C1 segment of cervical spinal cord (tissue), 14 donors: ENCODE results near the gene CA4.
"Not testable (repeated sequence)": the region's sequence is repeated elsewhere in the genome, so short reads cannot be mapped to it uniquely, and the experiment has no call there.

Experiments used
- DNase-seq, 14 donors: peaks; one replicate each; lab custom pipeline; 2025; lab: John Stamatoyannopoulos, UW

The CA4 gene

GRCh38 chr17:60149691-60150582 lies at the start of gene CA4:
CA4 (plus strand) TSS chr17:60149973; CDS start chr17:60150035, 62 bp downstream.
- DNase-seq = no peak

- DNase-seq = not testable (repeated sequence)
These were observed 49.2 kb upstream of the CA4 start for GRCh38 chr17:60100577-60100976.

- DNase-seq = not testable (repeated sequence)
These were observed 47.6 kb upstream of the CA4 start for GRCh38 chr17:60102015-60102631.

DNA sequence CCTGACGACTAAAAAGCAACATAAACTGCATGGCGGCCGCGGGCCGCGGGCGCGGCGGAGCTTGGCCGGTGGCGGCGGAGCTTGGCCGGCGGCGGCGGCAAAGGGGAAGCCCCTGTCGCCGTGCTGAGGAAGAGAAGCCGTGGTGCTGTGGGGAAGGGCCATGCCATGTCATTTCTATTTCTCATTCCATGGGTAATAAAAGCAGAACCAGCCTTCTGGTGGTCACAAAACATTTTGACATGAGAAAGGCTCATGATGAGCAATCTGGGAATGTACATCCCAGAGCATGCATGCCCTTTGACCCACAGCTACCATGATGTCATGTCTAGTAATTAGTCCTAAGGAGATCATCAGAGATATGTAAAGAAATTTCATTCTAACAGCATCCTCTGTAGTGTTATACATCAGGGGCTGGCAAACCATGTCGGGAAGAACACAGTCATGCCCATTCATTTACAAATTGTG lies 47.1 kb upstream of the CA4 start:
- peak in 5 of 14 donors; percentile 19 to 59 (median 39) for DNase-seq

GRCh38 chr17:60103957-60104356 lies 45.8 kb upstream of the CA4 start:
- DNase-seq = no peak

DNA sequence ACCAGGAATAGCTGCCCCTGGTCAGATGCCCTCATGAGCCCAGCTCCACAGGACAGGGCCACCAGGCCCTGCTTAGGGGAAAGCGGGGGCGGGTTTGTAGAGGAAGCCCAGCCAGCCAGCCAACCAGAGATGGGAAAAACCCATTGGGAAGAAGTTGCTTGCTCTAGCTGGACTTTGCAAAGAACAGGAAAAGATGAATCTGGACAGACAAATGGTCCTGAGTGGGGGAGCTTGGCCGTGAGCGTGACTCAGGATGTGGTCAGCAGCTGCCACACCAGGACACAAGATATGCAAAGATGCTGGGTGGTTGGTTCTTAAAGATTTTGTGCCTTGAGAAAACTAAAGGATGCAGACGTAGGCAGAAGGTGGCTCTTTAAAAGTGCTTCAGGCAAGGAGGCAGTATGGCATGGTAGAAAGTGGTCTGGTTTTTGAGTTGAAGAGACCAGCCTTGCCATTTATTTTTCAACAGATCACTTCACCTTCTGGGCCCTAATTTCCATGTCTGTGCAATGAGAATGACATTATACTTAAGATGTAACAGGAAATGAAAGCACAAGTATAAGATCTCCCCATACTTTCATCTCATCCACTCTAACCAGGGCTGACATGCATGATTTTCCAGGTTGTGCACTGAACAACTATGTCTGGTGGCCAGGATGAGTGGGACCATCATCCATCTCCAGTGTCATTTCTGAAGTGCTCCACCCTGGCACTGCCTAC lies 43.3 kb upstream of the CA4 start:
- no peak for DNase-seq

GRCh38 chr17:60107526-60108257 lies 42.1 kb upstream of the CA4 start:
- no peak for DNase-seq

GRCh38 chr17:60108309-60108708 lies 41.5 kb upstream of the CA4 start:
- DNase-seq = not testable (repeated sequence)

GRCh38 chr17:60108712-60109111 lies 41.1 kb upstream of the CA4 start:
- DNase-seq = no peak

DNA sequence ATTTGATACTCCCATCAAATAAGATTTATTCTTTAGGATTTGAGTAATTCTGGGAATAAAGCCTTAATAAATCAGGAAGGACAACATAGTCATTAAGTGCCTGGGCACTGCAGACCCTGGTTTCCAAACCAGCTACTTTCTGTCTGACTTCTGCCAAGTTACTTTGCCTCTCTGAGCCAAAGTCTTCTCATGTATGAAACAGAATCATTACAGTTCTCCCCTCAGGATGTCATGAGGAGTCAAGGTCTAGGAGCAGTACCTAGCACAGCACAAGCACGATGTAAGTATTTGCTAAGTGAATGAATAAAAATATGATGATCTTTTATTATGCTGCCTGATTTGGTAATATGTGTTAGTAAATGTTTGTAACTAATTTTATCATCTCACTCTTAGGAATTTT lies 40.6 kb upstream of the CA4 start:
- DNase-seq = no peak

GRCh38 chr17:60110586-60110985 lies 39.2 kb upstream of the CA4 start:
- DNase-seq = no peak

- DNase-seq = not testable (repeated sequence)
These were observed 38.1 kb upstream of the CA4 start for GRCh38 chr17:60111661-60112060.

GRCh38 chr17:60115364-60115763 lies 34.4 kb upstream of the CA4 start:
- not testable (repeated sequence) for DNase-seq

GRCh38 chr17:60116196-60116595 lies 33.6 kb upstream of the CA4 start:
- not testable (repeated sequence) for DNase-seq

DNA sequence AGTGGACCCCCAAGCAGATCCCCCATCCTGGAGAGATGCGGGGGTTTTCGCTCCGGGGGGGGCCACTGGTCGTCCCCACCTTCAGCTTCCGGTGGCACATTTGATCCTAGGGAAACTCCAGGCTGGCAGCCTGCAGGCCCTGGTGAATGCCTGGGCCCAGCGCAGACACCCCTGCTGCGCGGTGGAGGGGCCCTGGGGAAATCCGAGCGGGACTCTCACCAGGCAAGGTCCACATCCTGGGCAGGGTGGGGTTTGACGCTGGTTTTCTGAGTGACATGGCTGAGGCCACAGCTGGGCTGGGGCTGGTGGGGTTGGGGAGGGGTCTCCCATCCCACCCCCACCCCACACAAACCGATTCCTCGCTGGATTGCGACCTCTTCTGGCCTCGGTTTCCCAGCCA lies 30.6 kb upstream of the CA4 start:
- DNase-seq = not testable (repeated sequence)

DNA sequence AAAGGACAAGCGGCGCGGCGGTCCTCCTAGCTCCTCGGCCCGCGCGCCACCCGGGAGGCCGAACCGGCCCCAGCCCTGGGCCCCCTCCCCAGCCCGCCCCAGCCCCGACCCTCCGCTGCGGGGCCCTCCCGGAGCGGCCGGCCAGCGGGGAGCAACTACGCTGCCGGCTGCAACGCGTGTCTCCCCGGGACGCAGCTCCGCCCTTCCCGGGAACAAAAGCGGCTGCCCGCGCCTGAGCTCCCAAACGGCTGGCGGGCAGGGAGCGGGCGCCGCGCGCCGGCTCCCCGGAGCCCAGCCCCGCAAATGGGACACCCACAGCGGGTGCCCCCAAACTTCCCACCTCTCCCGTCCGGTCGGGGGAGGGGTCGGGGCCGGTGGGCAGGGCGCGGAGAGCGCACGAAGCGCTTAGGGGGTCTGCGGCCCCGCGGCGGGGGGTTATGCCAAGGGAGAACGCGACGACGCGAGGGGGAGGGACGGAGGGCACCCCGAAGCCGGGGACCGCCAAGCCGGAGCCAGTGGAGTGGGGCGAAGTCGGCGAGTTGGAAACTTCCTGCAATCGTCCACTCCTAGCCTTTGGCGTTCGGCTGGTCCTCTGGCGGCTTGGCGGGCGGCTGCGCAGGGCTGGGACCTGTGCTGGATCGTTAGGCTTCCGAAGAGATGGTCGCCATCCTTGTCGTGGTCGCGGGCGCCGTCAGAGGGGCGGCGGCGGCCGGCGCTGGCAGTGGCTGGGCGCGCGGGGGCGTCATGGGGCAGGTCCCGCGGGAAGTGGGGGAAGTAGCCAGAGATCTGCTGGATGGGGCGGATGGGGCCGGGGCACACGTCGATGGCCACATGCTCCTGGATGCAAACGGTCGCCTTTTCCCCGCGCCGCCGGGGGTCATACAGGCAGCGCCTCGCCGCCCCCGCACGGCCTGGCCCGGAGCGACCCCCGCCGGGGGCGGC lies 29.7 kb upstream of the CA4 start:
- not testable (repeated sequence) for DNase-seq

- DNase-seq = no peak
These were observed 22.4 kb upstream of the CA4 start for GRCh38 chr17:60127068-60128064.

GRCh38 chr17:60128171-60128859 lies 21.5 kb upstream of the CA4 start:
- DNase-seq = no peak
